Endodermal cell (in vitro differentiated cells): Measurements from ENCODE around the gene TPRN. TPM values are rescaled to one million over a fixed set of nuclear protein-coding genes. Genes with fewer than 3 reads are reported as not detected.
A peak's percentile ranks its signal among the peaks of the same experiment; 100 is the strongest.

Source experiments
- DNase-seq: peaks from one replicate; pipeline ENCODE4 v3.0.0-alpha.2; 2017
- H3K27ac ChIP-seq: 2 replicates; pipeline ENCODE4 v1.5.1; 2013; ENCODE audit warnings: mild to moderate bottlenecking, low read depth, low read length, moderate library complexity
- H3K27me3 ChIP-seq: 2 replicates; pipeline ENCODE4 v1.6.1; 2013; ENCODE audit warnings: mild to moderate bottlenecking, low read length, moderate library complexity; ENCODE audit not compliant: insufficient read depth, control insufficient read depth, poor library complexity, severe bottlenecking
- H3K36me3 ChIP-seq: 2 replicates; pipeline ENCODE4 v1.7.0; 2013; ENCODE audit warnings: mild to moderate bottlenecking, low read length, moderate library complexity; ENCODE audit not compliant: control insufficient read depth, insufficient read depth
- H3K4me1 ChIP-seq: one replicate; pipeline ENCODE4 v1.7.0; 2013; ENCODE audit warnings: low read length; ENCODE audit not compliant: control insufficient read depth, insufficient read depth
- H3K4me3 ChIP-seq: 2 replicates; pipeline ENCODE4 v1.5.1; 2013; ENCODE audit warnings: mild to moderate bottlenecking, low read length, moderate library complexity
- H3K9ac ChIP-seq: 2 replicates; pipeline ENCODE4 v1.6.1; 2013; ENCODE audit warnings: mild to moderate bottlenecking, low read length, moderate library complexity; ENCODE audit not compliant: poor library complexity, severe bottlenecking; ENCODE audit errors: extremely low read depth
- H3K9me3 ChIP-seq: 2 replicates; pipeline ENCODE4 v1.6.1; 2013; ENCODE audit warnings: mild to moderate bottlenecking, low read length, moderate library complexity; ENCODE audit not compliant: control insufficient read depth
- H3K27ac Mint-ChIP-seq: 2 replicates; pipeline ENCODE4 v1.8.0; 2020; ENCODE audit warnings: mixed read lengths
- H3K27me3 Mint-ChIP-seq: 2 replicates; pipeline ENCODE4 v1.8.0; 2021; ENCODE audit warnings: mild to moderate bottlenecking, mixed read lengths; ENCODE audit not compliant: insufficient read depth
- H3K36me3 Mint-ChIP-seq: 2 replicates; pipeline ENCODE4 v1.8.0; 2020; ENCODE audit warnings: low read depth, mixed read lengths
- H3K4me1 Mint-ChIP-seq: 2 replicates; pipeline ENCODE4 v1.8.0; 2020; ENCODE audit warnings: mixed read lengths
- H3K4me3 Mint-ChIP-seq: 2 replicates; pipeline ENCODE4 v1.8.0; 2020; ENCODE audit warnings: mild to moderate bottlenecking, moderate library complexity, mixed read lengths
- H3K9me3 Mint-ChIP-seq: 2 replicates; pipeline ENCODE4 v1.8.0; 2020; ENCODE audit warnings: mild to moderate bottlenecking, mixed read lengths
- CTCF ChIP-seq: fragments of 200-600 bp; sonication (generic); conservative IDR thresholded peaks from 2 replicates; pipeline ENCODE4 v1.5.0; 2021; ENCODE audit warnings: antibody characterized with exemption, mild to moderate bottlenecking
- WGBS, 2 experiments: methylation state at CpG; one replicate each; pipeline versions ENCODE4 v1.1.5 to v1.1.7; 2013; ENCODE audit warnings: missing lambda C conversion rate in 2 of 2, mixed read lengths in 1 of 2; ENCODE audit not compliant: insufficient coverage in 1 of 2, insufficient read length in 1 of 2; 5-methylcytosine and 5-hydroxymethylcytosine counted together
- total RNA-seq, 2 donors: library from RNA; stranded (reverse); fragmentation: NEBNext Ultra II Directional in 1 of 2; extraction: Animal tissue kit (Norgen Biotek cat#: 25700) in 1 of 2; gene quantifications; 2 replicates in 1 of 2; 3 replicates in 1 of 2; pipeline ENCODE4 v1.2.1, GENCODE V29; 2021

The TPRN gene
- total RNA-seq, 2 donors from 2014 or later, result 19.0 to 23.9 TPM

- Mint-ChIP-seq H3K36me3 (peaks cover 14% of the 10 kb centered on the region), H3K27me3 (no peaks in the 10 kb centered on the region), H3K27ac (no peak overlapping the region), H3K4me3 (peak overlapping the region; percentile 10), H3K9me3 (no peaks in the 10 kb centered on the region), H3K4me1 (peaks cover 31% of the 10 kb centered on the region)
- H3K9ac ChIP-seq, result no peak overlapping the region
- H3K4me1 ChIP-seq, result peaks cover 33% of the 10 kb centered on the region
- H3K4me3 ChIP-seq, result no peak overlapping the region
- DNase-seq, result no peak
- H3K36me3 ChIP-seq, result peaks cover 6% of the 10 kb centered on the region
- no peak for TF ChIP-seq CTCF
- 94 to 95% methylated on average over 8 of the region's 8 CpGs for WGBS, 2 experiments
- no peaks in the 10 kb centered on the region for H3K9me3 ChIP-seq
- no peaks in the 10 kb centered on the region for H3K27me3 ChIP-seq
- H3K27ac ChIP-seq, result no peak overlapping the region
Measured at GRCh38 chr9:137202966-137203365, 2.4 kb upstream of the TPRN start.

- no peaks in the 10 kb centered on the region for H3K9me3 Mint-ChIP-seq
- H3K27ac ChIP-seq, result no peak overlapping the region
- no peaks in the 10 kb centered on the region for H3K36me3 ChIP-seq
- peak overlapping the region; percentile 83 for H3K4me3 ChIP-seq
- H3K4me1 Mint-ChIP-seq, result peaks cover 29% of the 10 kb centered on the region
- no peaks in the 10 kb centered on the region for H3K27me3 Mint-ChIP-seq
- no peaks in the 10 kb centered on the region for H3K36me3 Mint-ChIP-seq
- H3K27ac Mint-ChIP-seq, result peak overlapping the region; percentile 86
- H3K9ac ChIP-seq, result no peak overlapping the region
- H3K9me3 ChIP-seq, result no peaks in the 10 kb centered on the region
- WGBS, 2 experiments, result 25 to 28% methylated on average over 19 to 23 of the region's 23 CpGs
- peak overlapping the region; percentile 71 for H3K4me3 Mint-ChIP-seq
- peaks cover 31% of the 10 kb centered on the region for H3K4me1 ChIP-seq
- DNase-seq, result no peak
- H3K27me3 ChIP-seq, result no peaks in the 10 kb centered on the region
- TF ChIP-seq CTCF, result no peak
Measured at GRCh38 chr9:137201205-137201868, 796 bp upstream of the TPRN start.

- H3K27me3 ChIP-seq, result no peaks in the 10 kb centered on the region
- peak; percentile 68 for DNase-seq
- Mint-ChIP-seq H3K36me3 (peaks cover 1% of the 10 kb centered on the region), H3K9me3 (no peaks in the 10 kb centered on the region), H3K4me3 (peak overlapping the region; percentile 70), H3K27ac (no peak overlapping the region), H3K27me3 (no peaks in the 10 kb centered on the region), H3K4me1 (peaks cover 28% of the 10 kb centered on the region)
- WGBS, 2 experiments, result 27 to 44% methylated on average over 11 to 51 of the region's 51 CpGs
- H3K9ac ChIP-seq, result no peak overlapping the region
- no peak overlapping the region for H3K27ac ChIP-seq
- H3K9me3 ChIP-seq, result no peaks in the 10 kb centered on the region
- peaks cover 29% of the 10 kb centered on the region for H3K4me1 ChIP-seq
- TF ChIP-seq CTCF, result peak; percentile 19
- peak overlapping the region; percentile 66 for H3K4me3 ChIP-seq
- H3K36me3 ChIP-seq, result no peaks in the 10 kb centered on the region
Measured at GRCh38 chr9:137199411-137200121, 975 bp downstream of the TPRN start.
